HG02943 (cell line): ENCODE results near the gene COL1A1.

Experiments
- ATAC-seq: cut with Tn5 transposase; IDR thresholded peaks from one replicate; pipeline ENCODE4 v1.9.1; 2021; ENCODE audit warnings: mild to moderate bottlenecking, low read depth, moderate library complexity; ENCODE audit not compliant: unreplicated experiment

COL1A1 gene

GRCh38 chr17:50201276-50201854 is at the start of gene COL1A1:
Gene COL1A1 (minus strand): TSS chr17:50201631. CDS start chr17:50201513, 118 bp downstream.
- ATAC-seq: no peak

DNA sequence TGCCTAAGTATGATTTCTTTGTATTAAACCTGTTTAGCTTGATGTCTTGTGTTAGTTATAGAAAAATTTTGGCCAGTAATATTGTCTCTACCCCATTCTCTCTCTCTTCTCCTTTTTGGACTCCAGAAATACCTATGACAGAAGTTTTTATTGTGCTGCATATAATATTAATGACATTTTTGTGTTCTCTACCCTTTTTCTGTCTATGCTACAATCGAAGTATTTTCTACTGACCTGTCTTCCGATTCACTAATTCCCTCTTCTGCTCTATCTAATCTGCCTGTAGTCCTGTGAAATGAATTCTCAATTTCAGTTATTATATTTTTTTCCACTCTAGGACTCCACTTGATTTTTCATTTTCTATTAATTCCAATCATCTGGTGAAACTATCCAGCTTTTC is 46.8 kb upstream of the COL1A1 start:
- no peak for ATAC-seq

GRCh38 chr17:50244771-50245170 is 43.3 kb upstream of the COL1A1 start:
- ATAC-seq: no peak

DNA sequence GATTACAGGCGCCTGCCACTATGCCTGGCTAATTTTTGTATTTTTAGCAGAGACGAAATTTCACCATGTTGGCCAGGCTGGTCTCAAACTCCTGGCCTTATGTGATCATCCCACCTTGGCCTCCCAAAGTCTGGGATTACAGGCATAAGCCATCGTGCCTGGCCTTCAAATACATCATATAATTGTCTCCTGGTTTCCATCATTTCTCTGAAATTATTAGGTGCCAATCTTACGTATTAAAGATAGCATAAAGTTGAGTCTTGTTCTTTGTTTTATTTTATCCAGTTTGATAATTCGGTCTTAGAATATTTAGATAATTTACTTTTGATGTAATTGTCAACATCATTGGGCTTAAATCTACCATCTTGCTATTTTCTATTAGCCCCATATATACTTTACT is 40.0 kb upstream of the COL1A1 start:
- ATAC-seq: no peak

DNA sequence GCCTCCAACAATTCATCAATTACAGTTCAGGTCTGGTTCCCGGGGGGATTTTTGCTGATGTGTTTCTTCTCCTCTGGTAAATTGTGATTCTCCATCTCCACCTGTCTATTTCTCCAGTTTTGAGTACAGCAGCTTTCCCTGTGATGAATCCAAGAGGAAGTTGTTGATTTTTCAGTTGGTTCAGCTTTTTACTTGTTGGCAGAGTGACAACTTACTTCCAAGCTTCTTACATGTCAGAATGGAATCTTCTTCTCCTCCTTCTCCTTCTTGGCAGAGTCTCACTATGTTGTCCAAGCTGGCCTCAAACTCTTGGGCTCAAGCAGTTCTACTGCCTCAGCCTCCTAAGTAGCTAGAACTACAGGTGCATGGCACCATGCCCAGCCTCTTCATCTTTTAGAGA is 39.4 kb upstream of the COL1A1 start:
- no peak for ATAC-seq

- no peak for ATAC-seq
Observed at GRCh38 chr17:50239937-50240336, 38.5 kb upstream of the COL1A1 start.

DNA sequence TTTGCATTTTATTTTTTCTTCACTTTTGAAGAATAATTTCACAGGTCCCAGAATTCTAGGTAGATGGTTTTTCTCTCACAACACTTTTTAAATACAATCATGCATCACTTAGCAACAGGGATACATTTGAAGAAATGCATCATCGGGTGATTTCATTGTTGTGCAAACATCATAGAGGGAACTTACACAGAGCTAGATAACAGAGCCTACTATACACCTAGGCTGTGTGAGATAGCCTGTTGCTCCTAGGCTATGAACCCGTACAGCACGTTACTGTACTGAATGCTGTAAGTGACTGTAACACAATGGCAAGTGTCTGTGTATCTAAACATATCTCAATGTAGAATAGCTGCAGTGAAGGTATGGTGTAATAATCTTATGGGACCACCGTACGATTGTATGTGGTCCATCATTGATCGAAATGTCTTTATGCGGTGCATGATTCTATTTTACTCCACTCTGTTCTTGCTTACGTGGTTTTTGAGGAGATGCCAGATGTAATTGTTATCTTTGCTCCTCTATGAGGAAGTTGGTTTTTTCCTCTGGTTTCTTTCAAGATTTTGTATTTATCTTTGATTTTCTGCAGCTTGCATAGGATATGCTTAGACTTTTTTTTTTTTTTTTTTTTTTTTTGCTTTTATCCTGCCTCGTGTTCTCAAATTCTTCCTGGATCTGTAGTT is 37.3 kb upstream of the COL1A1 start:
- no peak for ATAC-seq

- no peak for ATAC-seq
Observed at GRCh38 chr17:50237901-50238300, 36.5 kb upstream of the COL1A1 start.

DNA sequence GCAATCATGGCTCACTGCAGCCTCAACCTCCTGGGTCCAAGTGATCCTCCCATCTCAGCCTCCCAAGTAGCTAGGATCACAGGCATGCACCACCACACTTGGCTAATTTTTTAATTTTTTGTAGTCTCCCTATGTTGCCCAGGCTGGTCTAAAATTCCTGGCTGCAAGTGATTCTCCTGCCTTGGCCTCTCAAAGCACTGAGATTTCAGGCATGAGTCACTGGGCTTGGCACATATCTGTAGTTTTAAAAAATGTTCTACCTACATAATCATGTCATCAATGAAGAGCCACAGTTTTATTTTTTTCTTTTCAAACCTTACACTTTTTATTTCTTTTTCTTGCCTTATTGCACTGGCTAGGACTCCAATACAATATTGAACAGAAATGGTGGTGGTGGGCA is 33.1 kb upstream of the COL1A1 start:
- no peak for ATAC-seq

DNA sequence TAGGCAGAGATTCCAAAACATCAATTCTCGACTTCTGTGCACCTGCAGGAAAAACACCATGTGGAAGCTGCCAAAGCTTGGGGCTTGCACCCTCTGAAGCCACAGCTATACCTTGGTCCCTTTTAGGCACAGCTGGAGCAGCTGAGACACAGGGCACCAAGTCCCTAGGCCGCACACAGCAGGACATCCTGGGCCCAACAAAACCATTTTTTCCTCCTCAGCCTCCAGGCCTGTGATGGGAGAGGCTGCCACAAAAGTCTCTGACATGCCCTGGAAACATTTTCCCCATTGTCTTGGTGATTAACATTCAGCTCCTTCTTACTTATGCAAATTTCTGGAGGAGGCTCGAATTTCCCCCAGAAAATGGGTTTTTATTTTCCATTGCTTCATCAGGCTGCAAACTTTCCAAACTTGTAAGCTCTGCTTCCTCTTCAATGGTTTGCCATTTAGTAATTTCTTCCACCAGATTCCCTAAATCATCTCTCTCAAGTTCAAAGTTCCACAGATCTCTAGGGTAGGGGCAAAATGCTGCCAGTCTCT is 24.3 kb upstream of the COL1A1 start:
- ATAC-seq: no peak

DNA sequence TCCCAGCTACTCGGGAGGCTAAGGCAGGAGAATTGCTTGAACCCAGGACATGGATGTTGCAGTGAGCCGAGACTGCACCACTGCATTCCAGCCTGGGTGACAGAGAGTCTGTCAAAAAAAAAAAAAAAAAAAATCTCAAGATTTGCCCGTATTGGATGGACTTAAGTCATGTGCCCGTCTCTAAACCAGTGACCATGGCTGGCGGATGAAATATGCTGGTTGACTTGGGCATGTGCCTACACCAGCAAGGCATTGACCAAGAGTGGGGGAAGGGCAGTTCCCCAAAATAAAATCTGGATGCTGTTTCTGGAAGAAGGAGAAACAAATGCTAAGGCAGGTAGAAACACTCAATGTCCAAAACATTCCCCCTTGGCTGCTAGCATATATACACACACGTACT is 21.5 kb upstream of the COL1A1 start:
- ATAC-seq: no peak

- ATAC-seq: no peak
Observed at GRCh38 chr17:50221864-50222545, 20.6 kb upstream of the COL1A1 start.

- no peak for ATAC-seq
Observed at GRCh38 chr17:50221266-50221863, 19.9 kb upstream of the COL1A1 start.

DNA sequence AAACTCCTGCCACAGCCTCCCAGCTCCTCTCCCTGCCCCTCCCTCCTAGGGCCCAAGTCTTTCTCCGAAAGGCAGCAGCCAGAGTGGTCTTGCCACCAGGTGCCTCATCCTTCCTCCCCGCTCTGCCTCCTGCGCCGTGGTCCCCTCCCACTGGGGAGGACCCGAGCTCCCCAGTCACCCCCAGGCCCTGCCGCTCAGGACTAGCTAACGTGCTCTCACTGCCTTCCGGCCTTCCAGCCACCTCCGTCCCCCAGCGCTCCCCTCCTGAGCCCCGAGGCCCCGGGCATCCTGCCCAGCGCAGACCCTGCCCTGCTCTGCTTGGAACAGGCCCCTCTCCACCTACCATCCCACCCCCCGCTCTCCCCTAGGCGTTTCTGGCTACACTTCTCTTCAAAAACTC is 19.4 kb upstream of the COL1A1 start:
- ATAC-seq: no peak

GRCh38 chr17:50219939-50220465 is 18.6 kb upstream of the COL1A1 start:
- no peak for ATAC-seq

DNA sequence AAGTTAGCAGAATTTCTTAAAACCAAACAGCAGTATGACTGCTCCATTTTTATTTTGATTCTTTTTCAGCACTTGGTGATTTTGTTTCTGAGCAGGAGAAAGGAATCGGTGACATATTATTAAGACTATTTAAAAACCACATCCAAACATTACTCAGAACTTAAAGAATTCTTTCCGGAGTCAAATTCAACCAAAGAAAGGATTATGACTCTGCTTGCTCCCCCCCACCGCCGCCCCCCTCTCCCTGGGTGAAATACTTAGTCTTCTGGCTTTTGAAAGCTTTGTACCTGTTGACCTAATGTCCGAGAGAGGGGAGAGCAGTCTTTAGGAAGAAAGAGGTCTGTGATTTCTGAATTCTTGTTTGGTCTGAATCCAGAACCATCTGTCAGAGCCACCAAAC is 17.9 kb upstream of the COL1A1 start:
- no peak for ATAC-seq

GRCh38 chr17:50218771-50219315 is 17.4 kb upstream of the COL1A1 start:
- no peak for ATAC-seq

GRCh38 chr17:50218071-50218759 is 16.8 kb upstream of the COL1A1 start:
- ATAC-seq: no peak

GRCh38 chr17:50217591-50217990 is 16.2 kb upstream of the COL1A1 start:
- ATAC-seq: no peak
